ENCODE data around the gene MGAT5. TPM values are rescaled to one million over a fixed set of nuclear protein-coding genes. Genes with fewer than 3 reads are reported as not detected.

The MGAT5 gene
- total and polyA plus RNA-seq, 2 donors from 2014 or later, result 14.3 to 40.9 TPM

DNA sequence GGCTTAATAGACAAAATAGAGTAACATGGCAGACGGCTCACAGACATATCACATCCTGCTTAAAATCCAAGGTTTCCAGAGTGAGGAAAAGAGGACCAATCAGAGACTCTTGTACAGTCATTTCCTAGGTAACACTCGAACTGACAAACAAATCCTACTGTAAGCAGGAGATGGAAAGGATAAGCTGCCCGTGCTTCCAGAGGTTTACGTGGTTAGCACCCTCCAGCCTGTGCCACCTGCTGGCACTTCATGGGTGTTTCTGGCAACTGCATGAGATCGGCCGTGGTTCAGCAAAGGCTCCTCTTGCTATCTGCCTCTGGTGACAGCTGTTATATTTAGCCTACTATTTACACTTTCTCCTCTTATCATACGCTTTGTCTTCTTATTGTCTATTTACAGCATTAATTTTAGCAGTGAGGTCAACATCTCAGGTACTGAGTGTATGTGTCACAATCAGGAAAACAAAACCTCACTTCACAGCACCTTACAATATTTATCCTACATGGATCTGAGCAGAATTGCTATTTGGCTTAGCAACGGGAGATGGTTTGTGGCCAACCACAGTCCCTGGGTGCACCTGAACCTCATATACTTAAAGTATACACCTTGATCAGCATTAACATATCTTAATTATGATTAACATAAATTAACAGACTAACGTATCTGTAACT, 238.0 kb downstream of the MGAT5 start:
- Histone ChIP-seq H3K4me3 (ENCODE audit: low read length in 3 of 3) (no peak overlapping the region), H3K27ac (ENCODE audit: low read depth in 2 of 2, low read length in 2 of 2) (no peak overlapping the region), H3K9me3 (ENCODE audit: control insufficient read depth in 2 of 3, insufficient read depth in 1 of 3, low read length in 3 of 3) (no peaks in the 10 kb centered on the region), H3K4me1 (ENCODE audit: control insufficient read depth in 2 of 3, insufficient read depth in 2 of 3, low read depth in 1 of 3, low read length in 3 of 3) (no peaks in the 10 kb centered on the region), H3K9ac (ENCODE audit: low read length in 3 of 3) (no peak overlapping the region), H3K36me3 (ENCODE audit: control insufficient read depth in 2 of 3, insufficient read depth in 3 of 3, low read length in 3 of 3) (no peaks in the 10 kb centered on the region), H3K27me3 (ENCODE audit: control insufficient read depth, insufficient read depth, low read length) (no peaks in the 10 kb centered on the region)
- FAIRE-seq (no peak), DNase-seq (peak in 1 of 5 donors; percentile 18)
- TF ChIP-seq, protein P1, sequence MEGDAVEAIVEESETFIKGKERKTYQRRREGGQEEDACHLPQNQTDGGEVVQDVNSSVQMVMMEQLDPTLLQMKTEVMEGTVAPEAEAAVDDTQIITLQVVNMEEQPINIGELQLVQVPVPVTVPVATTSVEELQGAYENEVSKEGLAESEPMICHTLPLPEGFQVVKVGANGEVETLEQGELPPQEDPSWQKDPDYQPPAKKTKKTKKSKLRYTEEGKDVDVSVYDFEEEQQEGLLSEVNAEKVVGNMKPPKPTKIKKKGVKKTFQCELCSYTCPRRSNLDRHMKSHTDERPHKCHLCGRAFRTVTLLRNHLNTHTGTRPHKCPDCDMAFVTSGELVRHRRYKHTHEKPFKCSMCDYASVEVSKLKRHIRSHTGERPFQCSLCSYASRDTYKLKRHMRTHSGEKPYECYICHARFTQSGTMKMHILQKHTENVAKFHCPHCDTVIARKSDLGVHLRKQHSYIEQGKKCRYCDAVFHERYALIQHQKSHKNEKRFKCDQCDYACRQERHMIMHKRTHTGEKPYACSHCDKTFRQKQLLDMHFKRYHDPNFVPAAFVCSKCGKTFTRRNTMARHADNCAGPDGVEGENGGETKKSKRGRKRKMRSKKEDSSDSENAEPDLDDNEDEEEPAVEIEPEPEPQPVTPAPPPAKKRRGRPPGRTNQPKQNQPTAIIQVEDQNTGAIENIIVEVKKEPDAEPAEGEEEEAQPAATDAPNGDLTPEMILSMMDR (IDR thresholded peaks at IDR 0.05; ENCODE audit: borderline replicate concordance, extremely low read depth, insufficient read depth), result no peak
- intact Hi-C loops (cut with DNase I), result no loop called here

DNA sequence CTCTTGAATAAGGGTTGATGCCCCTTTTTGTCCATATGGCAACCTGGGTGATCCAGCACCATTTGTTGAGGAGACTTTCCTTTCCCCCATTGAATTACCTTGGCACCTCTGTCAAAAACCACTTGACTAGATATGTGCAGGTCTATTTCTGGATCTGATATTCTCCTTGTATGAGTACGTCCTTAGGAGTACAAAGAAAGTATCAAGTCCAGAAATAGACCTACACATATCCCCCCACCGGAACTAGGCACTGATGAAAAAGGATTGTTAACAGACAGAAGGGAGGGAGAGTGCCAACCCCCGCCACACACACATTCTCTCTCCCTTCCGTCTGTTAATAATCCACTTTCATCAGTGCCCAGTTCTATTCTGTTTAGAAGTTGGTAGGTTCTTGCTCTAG, 239.9 kb downstream of the MGAT5 start:
- Histone ChIP-seq H3K27ac (ENCODE audit: low read depth in 2 of 2, low read length in 2 of 2) (no peak overlapping the region), H3K27me3 (ENCODE audit: control insufficient read depth, insufficient read depth, low read length) (no peaks in the 10 kb centered on the region), H3K9ac (ENCODE audit: low read length in 3 of 3) (no peak overlapping the region), H3K4me3 (ENCODE audit: low read length in 3 of 3) (no peak overlapping the region), H3K4me1 (ENCODE audit: control insufficient read depth in 2 of 3, insufficient read depth in 2 of 3, low read depth in 1 of 3, low read length in 3 of 3) (no peaks in the 10 kb centered on the region), H3K36me3 (ENCODE audit: control insufficient read depth in 2 of 3, insufficient read depth in 3 of 3, low read length in 3 of 3) (no peaks in the 10 kb centered on the region), H3K9me3 (ENCODE audit: control insufficient read depth in 2 of 3, insufficient read depth in 1 of 3, low read length in 3 of 3) (no peaks in the 10 kb centered on the region)
- FAIRE-seq, result no peak
- DNase-seq, result no peak
- TF ChIP-seq, protein P1 (IDR thresholded peaks at IDR 0.05; ENCODE audit: borderline replicate concordance, extremely low read depth, insufficient read depth), result no peak
- intact Hi-C loops (cut with DNase I), result no loop called here

DNA sequence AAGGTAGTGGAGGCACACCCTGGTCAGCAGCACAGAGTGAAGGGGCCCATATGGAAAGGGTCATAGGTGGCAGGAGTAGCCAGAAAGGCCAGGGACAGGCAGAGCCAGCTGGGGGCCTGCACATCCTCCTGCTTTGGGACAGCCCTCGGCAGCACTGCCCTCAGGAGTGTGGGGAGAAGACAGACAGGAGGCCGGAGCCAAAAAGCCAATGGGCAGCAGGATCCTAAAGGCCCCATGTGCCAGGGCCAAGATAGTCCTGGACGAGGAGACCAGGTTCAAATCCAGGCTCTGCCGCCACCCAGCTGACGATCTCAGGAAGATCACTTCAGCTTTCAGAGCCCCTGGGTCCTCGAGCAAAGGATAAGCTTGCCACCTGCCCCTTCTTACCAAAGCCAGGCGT, 244.8 kb downstream of the MGAT5 start:
- Histone ChIP-seq H3K4me3 (ENCODE audit: low read length in 3 of 3) (no peak overlapping the region), H3K9ac (ENCODE audit: low read length in 3 of 3) (no peak overlapping the region), H3K27ac (ENCODE audit: low read depth in 2 of 2, low read length in 2 of 2) (no peak overlapping the region), H3K9me3 (ENCODE audit: control insufficient read depth in 2 of 3, insufficient read depth in 1 of 3, low read length in 3 of 3) (no peaks in the 10 kb centered on the region), H3K27me3 (ENCODE audit: control insufficient read depth, insufficient read depth, low read length) (no peaks in the 10 kb centered on the region), H3K36me3 (ENCODE audit: control insufficient read depth in 2 of 3, insufficient read depth in 3 of 3, low read length in 3 of 3) (no peaks in the 10 kb centered on the region), H3K4me1 (ENCODE audit: control insufficient read depth in 2 of 3, insufficient read depth in 2 of 3, low read depth in 1 of 3, low read length in 3 of 3) (peaks cover 0 to 14% (median 0%) of the 10 kb centered on the region in 3 donors)
- DNase-seq, result no peak
- TF ChIP-seq, protein P1 (IDR thresholded peaks at IDR 0.05; ENCODE audit: borderline replicate concordance, extremely low read depth, insufficient read depth), result no peak
- intact Hi-C loops (cut with DNase I), result no loop called here
- no peak for FAIRE-seq
